ENCODE results near the gene GGPS1.
"Not testable (repeated sequence)": the region's sequence is repeated elsewhere in the genome, so short reads cannot be mapped to it uniquely, and the experiment has no call there.

GGPS1 gene

GRCh38 chr1:235307158-235308124, 20.9 kb upstream of the GGPS1 start:
- DNase-seq (ENCODE audit: insufficient read length) (no peak), FAIRE-seq (no peak)
- no peak for TF ChIP-seq TAF1 (IDR thresholded peaks at IDR 0.05; ENCODE audit: borderline replicate concordance, low read depth, low read length)
- TF ChIP-seq POLR2A (IDR thresholded peaks at IDR 0.05; ENCODE audit: low read depth, low read length), result no peak
- no peak for TF ChIP-seq POLR2AphosphoS5 (IDR thresholded peaks at IDR 0.05; ENCODE audit: low read depth, low read length)

DNA sequence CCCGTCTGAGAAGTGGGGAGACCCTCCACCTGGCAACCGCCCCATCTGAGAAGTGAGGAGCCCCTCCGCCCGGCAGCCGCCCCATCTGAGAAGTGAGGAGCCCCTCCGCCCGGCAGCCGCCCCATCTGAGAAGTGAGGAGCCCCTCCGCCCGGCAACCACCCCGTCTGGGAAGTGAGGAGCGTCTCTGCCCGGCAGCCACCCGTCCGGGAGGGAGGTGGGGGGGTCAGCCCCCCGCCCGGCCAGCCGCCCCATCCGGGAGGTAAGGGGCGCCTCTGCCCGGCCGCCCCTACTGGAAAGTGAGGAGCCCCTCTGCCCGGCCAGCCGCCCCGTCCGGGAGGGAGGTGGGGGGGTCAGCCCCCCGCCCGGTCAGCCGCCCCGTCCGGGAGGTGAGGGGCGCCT, 19.2 kb upstream of the GGPS1 start:
- DNase-seq (ENCODE audit: insufficient read length); FAIRE-seq: not testable (repeated sequence)

DNA sequence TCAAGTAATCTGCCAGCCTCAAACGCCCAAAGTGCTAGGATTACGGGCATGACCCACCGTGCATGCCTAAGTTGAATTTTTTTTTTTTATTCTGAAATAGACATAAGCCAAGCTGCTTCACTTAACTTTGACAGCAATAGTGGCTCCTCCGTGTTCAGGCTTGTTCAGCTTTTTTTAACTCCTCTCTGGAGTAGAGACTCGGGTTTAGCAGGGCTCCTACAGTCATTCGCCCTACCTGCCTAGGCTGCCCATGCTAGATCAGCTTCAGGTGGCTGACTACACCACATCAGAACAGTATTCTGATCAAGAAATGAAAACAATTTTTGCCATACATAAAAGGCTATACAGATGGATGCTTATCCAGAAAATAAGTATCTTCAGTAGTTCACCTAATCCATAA, 15.1 kb upstream of the GGPS1 start:
- FAIRE-seq (no peak), DNase-seq (ENCODE audit: insufficient read length) (no peak)

GRCh38 chr1:235313931-235314678, 14.3 kb upstream of the GGPS1 start:
- DNase-seq (ENCODE audit: insufficient read length) (no peak), FAIRE-seq (peak; percentile 30)
- no peak for TF ChIP-seq TAF1 (IDR thresholded peaks at IDR 0.05; ENCODE audit: borderline replicate concordance, low read depth, low read length)
- no peak for TF ChIP-seq POLR2AphosphoS5 (IDR thresholded peaks at IDR 0.05; ENCODE audit: low read depth, low read length)
- no peak for TF ChIP-seq POLR2A (IDR thresholded peaks at IDR 0.05; ENCODE audit: low read depth, low read length)

More for the DNA sequence above, 15.1 kb upstream of the GGPS1 start:
- TF ChIP-seq POLR2AphosphoS5 (IDR thresholded peaks at IDR 0.05; ENCODE audit: low read depth, low read length), result no peak
- no peak for TF ChIP-seq TAF1 (IDR thresholded peaks at IDR 0.05; ENCODE audit: borderline replicate concordance, low read depth, low read length)
- TF ChIP-seq POLR2A (IDR thresholded peaks at IDR 0.05; ENCODE audit: low read depth, low read length), result no peak

DNA sequence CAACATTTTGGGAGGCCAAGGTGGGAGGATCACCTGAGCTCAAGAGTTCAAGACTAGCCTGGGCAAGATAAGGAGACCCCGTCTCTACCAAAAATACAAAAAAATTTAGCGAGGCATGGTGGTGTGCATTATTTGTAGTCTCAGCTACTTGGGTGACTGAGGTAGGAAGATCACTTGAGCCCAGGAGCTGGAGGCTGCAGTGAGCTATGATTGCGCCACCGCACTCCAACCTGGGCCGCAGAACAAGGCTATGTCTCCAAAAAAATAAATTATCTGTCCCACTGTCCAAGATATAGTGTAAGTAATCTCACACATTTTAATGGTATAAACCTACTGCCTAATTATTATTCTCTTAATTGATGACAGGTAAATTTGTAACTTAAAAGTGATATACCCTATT, 13.2 kb upstream of the GGPS1 start:
- DNase-seq (ENCODE audit: insufficient read length) (no peak), FAIRE-seq (no peak)
- TF ChIP-seq POLR2AphosphoS5 (IDR thresholded peaks at IDR 0.05; ENCODE audit: low read depth, low read length), result no peak
- no peak for TF ChIP-seq TAF1 (IDR thresholded peaks at IDR 0.05; ENCODE audit: borderline replicate concordance, low read depth, low read length)
- no peak for TF ChIP-seq POLR2A (IDR thresholded peaks at IDR 0.05; ENCODE audit: low read depth, low read length)

DNA sequence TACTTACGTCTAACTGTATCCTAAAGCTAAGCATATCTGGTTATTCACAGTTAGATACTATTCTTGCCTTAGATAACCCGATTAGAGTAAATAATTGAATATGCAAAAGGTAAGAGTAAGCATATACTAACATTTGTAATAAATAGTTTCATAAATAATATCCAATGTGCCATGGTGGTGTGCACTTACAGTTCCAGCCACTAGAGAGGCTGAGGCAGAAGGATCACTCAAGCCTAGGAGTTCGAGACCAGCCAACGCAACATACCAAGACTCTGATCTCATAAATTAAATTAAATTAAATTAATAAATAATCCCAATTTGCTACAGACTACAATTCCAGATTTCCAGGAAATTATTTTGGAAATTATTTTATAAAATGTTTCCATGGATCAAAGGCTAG, 12.6 kb upstream of the GGPS1 start:
- DNase-seq (ENCODE audit: insufficient read length) (no peak), FAIRE-seq (no peak)
- TF ChIP-seq POLR2AphosphoS5 (IDR thresholded peaks at IDR 0.05; ENCODE audit: low read depth, low read length), result no peak
- no peak for TF ChIP-seq TAF1 (IDR thresholded peaks at IDR 0.05; ENCODE audit: borderline replicate concordance, low read depth, low read length)
- no peak for TF ChIP-seq POLR2A (IDR thresholded peaks at IDR 0.05; ENCODE audit: low read depth, low read length)

- TF ChIP-seq POLR2AphosphoS5 (IDR thresholded peaks at IDR 0.05; ENCODE audit: low read depth, low read length) (no peak), TAF1 (IDR thresholded peaks at IDR 0.05; ENCODE audit: borderline replicate concordance, low read depth, low read length) (no peak), POLR2A (IDR thresholded peaks at IDR 0.05; ENCODE audit: low read depth, low read length) (no peak)
- no peak for DNase-seq (ENCODE audit: insufficient read length)
- no peak for FAIRE-seq
Measured at GRCh38 chr1:235317168-235317567, 11.2 kb upstream of the GGPS1 start.

DNA sequence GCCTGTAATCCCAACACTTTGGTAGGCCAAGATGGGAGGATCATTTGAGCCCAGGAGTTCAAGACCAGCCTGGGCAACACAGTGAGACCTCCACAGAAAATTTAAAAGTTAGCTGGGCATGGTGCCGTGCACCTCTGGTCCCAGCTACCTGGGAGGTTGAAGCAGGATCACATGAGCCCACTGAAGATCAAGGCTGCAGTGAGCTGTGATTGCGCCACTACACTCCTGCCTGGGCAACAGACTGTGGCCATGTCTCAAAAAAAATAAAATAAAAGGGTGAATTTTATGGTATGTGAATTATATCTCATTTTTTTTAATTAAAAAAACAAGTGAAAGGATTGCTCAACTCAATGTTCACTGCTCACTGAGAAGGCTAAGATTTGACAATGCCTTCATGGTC, 9.1 kb upstream of the GGPS1 start:
- FAIRE-seq, result no peak
- DNase-seq (ENCODE audit: insufficient read length), result no peak
- TF ChIP-seq TAF1 (IDR thresholded peaks at IDR 0.05; ENCODE audit: borderline replicate concordance, low read depth, low read length) (no peak), POLR2A (IDR thresholded peaks at IDR 0.05; ENCODE audit: low read depth, low read length) (no peak), POLR2AphosphoS5 (IDR thresholded peaks at IDR 0.05; ENCODE audit: low read depth, low read length) (no peak)

DNA sequence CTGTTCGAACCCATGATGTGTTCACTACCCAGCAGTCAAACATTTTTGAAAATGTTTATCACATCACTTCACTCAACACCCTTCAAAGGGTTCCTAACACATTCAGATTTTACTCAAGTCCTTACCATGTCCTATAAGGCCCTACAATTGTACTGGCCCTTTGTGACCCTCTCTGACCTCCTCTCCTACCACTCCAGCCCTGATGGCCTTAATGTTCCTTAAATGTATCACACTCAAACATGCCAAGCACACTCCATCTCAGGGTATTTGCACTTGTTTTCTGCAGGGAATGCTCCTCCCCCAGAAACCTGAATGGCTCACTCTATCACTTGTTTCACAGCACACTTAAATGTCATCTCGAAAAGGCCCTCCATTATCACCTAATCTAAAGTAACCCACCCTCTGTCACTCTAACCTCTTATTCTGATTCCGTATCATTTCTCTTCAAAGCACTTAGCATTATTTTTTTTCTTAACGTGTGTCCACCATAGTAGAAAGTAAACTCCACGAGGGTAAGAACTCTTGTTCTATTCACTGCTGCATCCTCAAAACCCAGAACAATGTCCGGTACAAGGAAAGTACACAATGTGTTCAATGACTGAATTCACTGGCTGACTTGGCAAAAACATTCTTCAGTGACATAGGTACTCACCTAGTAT, 7.7 kb upstream of the GGPS1 start:
- DNase-seq (ENCODE audit: insufficient read length), result no peak
- no peak for FAIRE-seq
- no peak for TF ChIP-seq POLR2AphosphoS5 (IDR thresholded peaks at IDR 0.05; ENCODE audit: low read depth, low read length)
- no peak for TF ChIP-seq TAF1 (IDR thresholded peaks at IDR 0.05; ENCODE audit: borderline replicate concordance, low read depth, low read length)
- TF ChIP-seq POLR2A (IDR thresholded peaks at IDR 0.05; ENCODE audit: low read depth, low read length), result no peak

DNA sequence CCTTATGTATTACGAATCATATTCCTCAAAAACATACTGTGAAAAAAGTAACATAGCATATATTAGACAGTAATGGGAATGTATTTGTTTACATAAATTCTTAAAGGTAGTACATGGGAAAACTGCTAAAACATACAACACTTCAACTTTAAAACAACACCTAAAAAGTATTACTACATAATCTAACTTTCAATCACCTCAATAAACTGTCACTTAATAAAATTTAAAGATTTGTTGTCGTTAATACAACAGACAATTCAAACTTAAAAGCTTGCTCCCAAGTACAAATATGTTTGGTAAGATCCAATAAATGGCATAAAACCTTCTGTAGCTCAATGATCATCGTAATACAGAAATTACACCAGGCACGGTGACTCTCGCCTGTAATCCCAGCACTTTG, 4.1 kb upstream of the GGPS1 start:
- FAIRE-seq (no peak), DNase-seq (ENCODE audit: insufficient read length) (no peak)
- TF ChIP-seq POLR2A (IDR thresholded peaks at IDR 0.05; ENCODE audit: low read depth, low read length), result no peak
- no peak for TF ChIP-seq TAF1 (IDR thresholded peaks at IDR 0.05; ENCODE audit: borderline replicate concordance, low read depth, low read length)
- no peak for TF ChIP-seq POLR2AphosphoS5 (IDR thresholded peaks at IDR 0.05; ENCODE audit: low read depth, low read length)

GRCh38 chr1:235325139-235325538, 3.2 kb upstream of the GGPS1 start:
- no peak for TF ChIP-seq POLR2A (IDR thresholded peaks at IDR 0.05; ENCODE audit: low read depth, low read length)
- no peak for TF ChIP-seq POLR2AphosphoS5 (IDR thresholded peaks at IDR 0.05; ENCODE audit: low read depth, low read length)
- TF ChIP-seq TAF1 (IDR thresholded peaks at IDR 0.05; ENCODE audit: borderline replicate concordance, low read depth, low read length), result no peak
- no peak for FAIRE-seq
- DNase-seq (ENCODE audit: insufficient read length), result no peak
